COR-L47 (cell line): ENCODE results near the gene FAM163A.
"Not testable (repeated sequence)": the region's sequence is repeated elsewhere in the genome, so short reads cannot be mapped to it uniquely, and the experiment has no call there.

Experiments used
- DNase-seq: peaks from one replicate; lab custom pipeline; 2025; lab: John Stamatoyannopoulos, UW

Gene FAM163A

GRCh38 chr1:179742717-179743678 is at the start of gene FAM163A:
Gene FAM163A, plus strand, starts transcription at chr1:179743291. Its CDS starts 69,807 bp downstream, at chr1:179813098.
- peak; percentile 53 for DNase-seq

- not testable (repeated sequence) for DNase-seq
These were observed 48.6 kb upstream of the FAM163A start for GRCh38 chr1:179694530-179694929.

GRCh38 chr1:179702946-179703539 is 40.0 kb upstream of the FAM163A start:
- no peak for DNase-seq

- DNase-seq, result peak; percentile 55
These were observed 36.7 kb upstream of the FAM163A start for GRCh38 chr1:179706339-179706941.

- no peak for DNase-seq
These were observed 35.7 kb upstream of the FAM163A start for GRCh38 chr1:179707406-179707805.

DNA sequence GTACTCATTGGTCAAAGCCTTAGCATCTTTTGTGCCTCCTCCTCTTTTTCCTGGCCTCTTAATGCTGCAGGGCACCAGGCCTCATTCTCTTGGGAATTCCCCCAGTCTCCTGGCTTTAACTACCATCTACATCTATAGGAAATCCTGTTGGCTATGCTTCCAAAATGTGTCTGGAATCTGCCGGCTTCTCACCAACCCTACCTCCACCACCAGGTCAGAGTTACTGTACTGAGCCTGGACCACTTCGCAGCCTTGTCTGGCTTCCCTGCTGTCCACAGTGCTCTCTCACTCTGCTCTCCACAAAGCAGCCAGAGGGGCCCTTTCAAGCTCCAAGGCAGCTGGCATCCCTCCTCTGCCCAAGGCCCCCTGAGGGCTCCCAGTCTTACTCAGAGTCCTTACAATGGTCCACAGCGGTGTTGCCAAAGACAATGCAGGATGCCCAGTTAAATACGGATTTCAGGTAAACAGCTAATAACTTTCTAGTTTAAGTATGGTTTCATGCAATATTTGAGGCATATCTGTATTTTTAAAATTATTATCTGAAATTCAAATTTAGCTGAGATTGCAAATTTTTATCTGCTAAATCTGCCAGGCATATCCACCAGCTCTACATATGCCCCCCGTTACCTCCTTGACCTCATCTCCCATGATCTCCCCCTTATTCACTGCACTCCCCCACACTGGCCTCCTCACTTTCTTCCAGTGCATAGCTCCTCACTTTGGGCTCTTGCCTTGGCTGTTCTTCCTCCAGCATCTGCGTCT is 34.5 kb upstream of the FAM163A start:
- DNase-seq, result no peak

- no peak for DNase-seq
These were observed 33.2 kb upstream of the FAM163A start for GRCh38 chr1:179709841-179710329.

DNA sequence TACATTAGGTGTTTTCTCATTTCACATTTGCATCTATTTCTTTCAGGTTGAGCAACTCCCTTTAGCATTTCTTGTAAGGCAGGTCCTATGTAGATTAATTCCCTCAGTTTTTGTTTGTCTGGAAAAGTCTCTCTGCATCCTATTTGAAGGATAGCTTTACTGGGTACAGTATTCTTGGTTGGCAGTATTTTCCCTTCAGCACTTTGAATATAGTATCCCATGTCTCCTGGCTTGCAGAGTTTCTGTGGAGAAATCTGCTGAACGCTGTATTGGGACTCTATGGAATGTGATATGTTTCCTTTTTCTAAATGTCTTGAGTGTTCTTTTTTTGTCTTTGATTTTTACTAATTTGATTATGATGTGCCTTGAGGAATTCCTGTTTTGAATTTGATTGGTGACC is 28.9 kb upstream of the FAM163A start:
- no peak for DNase-seq

DNA sequence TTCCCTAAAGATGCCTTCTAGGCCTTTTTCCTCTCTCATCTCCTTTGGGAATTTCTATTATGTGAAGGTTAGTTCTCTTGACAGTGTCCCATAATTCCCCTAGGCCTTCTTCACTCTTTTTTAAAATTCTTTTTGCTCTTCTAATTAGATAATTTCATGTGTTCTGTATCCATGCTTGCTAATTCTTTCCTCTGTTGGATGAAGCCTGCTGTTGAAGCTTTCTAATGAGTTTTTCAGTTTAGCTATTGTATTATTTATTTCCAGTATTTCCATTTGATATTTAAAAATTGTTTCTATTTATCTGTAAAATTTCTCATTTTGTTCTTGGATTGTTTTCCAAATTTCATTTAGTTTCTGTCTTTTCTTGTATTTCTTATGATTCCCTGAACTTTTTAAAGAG is 28.5 kb upstream of the FAM163A start:
- no peak for DNase-seq

DNA sequence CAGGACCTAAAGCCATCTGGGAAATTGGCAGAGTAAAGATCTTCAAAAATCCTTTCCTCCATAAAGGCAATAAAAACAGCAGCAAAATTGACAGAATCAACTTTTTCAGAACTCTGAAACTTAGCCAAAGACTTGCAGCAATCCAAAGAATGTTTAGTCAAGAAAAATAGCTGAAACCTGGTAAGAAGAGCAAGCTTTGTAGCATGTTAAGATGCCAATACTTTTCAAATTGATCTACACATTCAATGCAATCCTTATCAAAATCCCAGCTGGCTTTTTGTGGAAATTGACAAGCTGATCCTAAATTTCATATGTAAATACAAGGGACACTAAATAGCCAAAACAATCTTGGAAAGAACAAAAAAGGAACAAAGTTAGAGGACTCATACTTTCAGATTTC is 23.8 kb upstream of the FAM163A start:
- no peak for DNase-seq

- no peak for DNase-seq
These were observed 14.8 kb upstream of the FAM163A start for GRCh38 chr1:179728271-179728670.

- DNase-seq, result no peak
These were observed 13.2 kb upstream of the FAM163A start for GRCh38 chr1:179729881-179730280.

GRCh38 chr1:179731643-179732042 is 11.4 kb upstream of the FAM163A start:
- no peak for DNase-seq

DNA sequence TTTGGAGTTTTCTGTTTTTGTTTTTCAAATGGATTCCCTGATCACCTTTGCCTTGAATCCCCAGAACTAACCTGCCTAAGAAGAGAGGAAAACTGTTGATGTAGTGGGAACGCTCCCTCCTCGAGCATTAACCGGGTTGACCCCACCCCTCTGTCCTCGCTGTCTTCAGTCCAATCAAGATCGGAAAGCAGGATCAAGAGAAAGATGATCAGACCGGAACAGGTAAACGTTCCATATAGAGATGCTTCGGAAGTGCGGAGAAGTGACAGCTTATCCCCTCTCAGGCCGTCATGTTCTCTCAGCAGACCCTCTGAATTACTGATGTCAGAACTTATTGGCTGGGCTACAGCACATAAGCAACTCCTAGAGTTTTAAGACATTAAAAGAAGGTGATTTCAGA is 800 bp upstream of the FAM163A start:
- DNase-seq, result no peak

GRCh38 chr1:179743679-179744400 is 749 bp downstream of the FAM163A start:
- no peak for DNase-seq

DNA sequence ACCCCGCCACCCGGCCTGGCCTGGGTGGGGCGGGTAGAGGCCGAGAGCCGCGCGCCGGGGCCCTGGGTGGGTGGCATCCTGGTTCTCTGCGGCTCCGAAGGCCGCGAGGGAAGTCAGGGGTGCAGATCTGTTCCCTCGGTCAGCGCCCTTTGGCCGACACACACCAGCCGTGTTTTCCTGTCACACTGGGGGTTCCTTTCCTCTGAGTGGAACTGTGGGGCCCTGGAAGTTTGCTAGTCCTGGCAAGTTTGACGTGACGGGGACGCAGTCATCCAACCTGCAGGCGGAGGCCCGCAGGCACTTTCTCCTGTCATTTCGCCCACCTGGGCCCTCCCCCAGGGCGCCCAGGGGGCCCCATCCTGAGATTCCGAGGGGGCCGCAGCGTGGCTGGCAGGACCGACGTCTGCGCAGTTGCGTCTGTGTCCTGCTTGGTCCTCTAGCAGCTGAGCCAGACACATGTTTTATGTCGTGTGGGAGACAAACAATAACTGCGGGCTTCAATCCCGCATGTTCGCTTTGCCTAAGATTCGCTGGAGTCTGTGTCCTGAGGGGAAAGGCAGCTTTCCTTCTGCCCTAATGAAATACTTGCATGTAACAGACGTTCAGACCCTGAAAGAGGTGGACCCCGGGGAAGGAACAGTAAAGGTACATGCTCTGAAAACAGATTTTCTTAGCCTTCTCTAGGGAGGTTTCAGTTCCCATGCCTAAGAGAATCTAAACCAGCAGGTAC is 1.5 kb downstream of the FAM163A start:
- no peak for DNase-seq

DNA sequence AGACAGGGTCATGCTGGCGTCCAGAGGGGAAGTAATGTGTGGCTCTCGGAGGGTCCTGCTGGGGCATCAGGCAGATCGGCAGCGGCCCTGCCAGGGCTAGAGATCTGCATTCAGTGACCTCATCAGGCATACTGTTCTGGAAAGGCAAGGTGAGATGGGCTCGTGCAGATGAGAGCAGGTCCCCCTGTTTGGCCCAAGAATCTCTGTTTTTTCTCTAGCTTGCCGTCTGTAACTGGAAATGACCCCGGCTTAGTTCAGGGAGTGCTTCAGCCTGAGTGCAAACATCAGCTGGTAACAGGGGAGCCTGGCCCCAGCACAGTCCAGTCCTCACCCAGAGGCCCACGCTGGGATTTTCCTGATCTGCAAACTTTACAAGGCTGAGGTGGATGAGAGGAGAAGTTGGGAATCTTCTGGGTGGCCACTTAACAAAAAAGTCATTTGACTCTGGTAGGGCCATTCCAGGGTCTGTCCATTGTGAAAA is 2.1 kb downstream of the FAM163A start:
- DNase-seq, result no peak

GRCh38 chr1:179745743-179746142 is 2.7 kb downstream of the FAM163A start:
- DNase-seq, result no peak

GRCh38 chr1:179747611-179748010 is 4.5 kb downstream of the FAM163A start:
- no peak for DNase-seq

- DNase-seq, result no peak
These were observed 5.7 kb downstream of the FAM163A start for GRCh38 chr1:179748772-179749171.
